Activated CD8-positive, alpha-beta T cell treated with anti-CD3 and anti-CD28 coated beads for 36 hours (primary cell): ENCODE measurements around the gene SRBD1. TPM values are rescaled to one million over a fixed set of nuclear protein-coding genes. Genes with fewer than 3 reads are reported as not detected.

Experiments used
- ATAC-seq: fragments of 200-7000 bp; cut with Tn5 transposase; one replicate; pipeline ENCODE4 v1.10.0; 2021; ENCODE audit warnings: mild to moderate bottlenecking, moderate library complexity
- CTCF ChIA-PET: fragments of 350-600 bp; sonication (Branson Sonifier 250); formaldehyde crosslinking; loops from one replicate; lab custom pipeline; 2021; ENCODE audit warnings: antibody characterized with exemption; lab: Charles Lee
- POLR2A ChIA-PET: fragments of 350-600 bp; sonication (Branson Sonifier 250); formaldehyde crosslinking; loops from one replicate; lab custom pipeline; 2021; ENCODE audit warnings: antibody characterized with exemption; lab: Charles Lee
- DNase-seq: peaks from one replicate; pipeline ENCODE4 v3.0.0-alpha.2; 2020
- H3K27ac Mint-ChIP-seq: one replicate; pipeline ENCODE4 v1.8.0; 2021; ENCODE audit warnings: mild to moderate bottlenecking, mixed read lengths
- H3K27me3 Mint-ChIP-seq: one replicate; pipeline ENCODE4 v1.8.0; 2021; ENCODE audit warnings: mixed read lengths
- H3K36me3 Mint-ChIP-seq: one replicate; pipeline ENCODE4 v1.8.0; 2021; ENCODE audit warnings: low read depth, mixed read lengths
- H3K4me1 Mint-ChIP-seq: one replicate; pipeline ENCODE4 v1.8.0; 2021; ENCODE audit warnings: low read depth, mixed read lengths
- H3K4me3 Mint-ChIP-seq: one replicate; pipeline ENCODE4 v1.8.0; 2021; ENCODE audit warnings: mild to moderate bottlenecking, moderate library complexity, mixed read lengths
- H3K9me3 Mint-ChIP-seq: one replicate; pipeline ENCODE4 v1.8.0; 2021; ENCODE audit warnings: mixed read lengths
- intact Hi-C: fragments of 100-400 bp; cut with micrococcal nuclease; formaldehyde crosslinking; loops from one replicate; pipeline ENCODE4 v1.10.0; 2022
- total RNA-seq, 2 experiments: library from RNA; stranded (reverse); gene quantifications; one replicate each; pipeline ENCODE4 v1.2.3, GENCODE V29; 2021
- TF ChIP-seq, protein P1 (sequence below): fragments of 200-600 bp; IDR thresholded peaks from one replicate; pipeline ENCODE4 v1.8.0; 2022; ENCODE audit warnings: antibody characterized with exemption, mild to moderate bottlenecking

Gene SRBD1
- total RNA-seq, 2 experiments from 2014 or later, result 14.8 to 21.7 TPM

DNA sequence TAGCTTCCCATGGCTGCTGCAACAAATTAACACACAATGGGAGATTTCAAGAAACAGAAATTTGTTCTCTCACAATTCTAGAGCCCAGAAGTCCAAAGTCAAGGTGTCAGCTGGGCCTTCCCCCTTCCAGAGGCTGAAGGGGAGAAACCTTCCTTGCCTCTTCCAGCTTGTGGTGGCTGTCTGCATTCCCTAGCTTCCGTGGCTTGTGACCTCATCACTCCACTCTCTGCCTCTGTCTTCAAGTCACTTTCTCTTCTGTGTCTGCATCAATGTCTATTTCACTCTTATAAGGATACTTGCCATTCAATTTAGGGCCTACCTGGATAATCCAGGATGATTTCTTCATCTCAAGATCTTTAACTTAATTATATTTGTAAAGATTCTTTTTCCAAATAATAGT, 16.8 kb upstream of the SRBD1 start:
- CTCF ChIA-PET, result interaction anchor here (0.9 to 1.5 kb wide), 3 partner anchors 10 to 308 kb away, joined by 3 to 4 read pairs (median 3); no protein-coding TSS in a partner anchor
- Mint-ChIP-seq H3K27me3 (peaks cover 16% of the 10 kb centered on the region), H3K4me1 (no peaks in the 10 kb centered on the region), H3K36me3 (no peaks in the 10 kb centered on the region), H3K27ac (no peak overlapping the region), H3K9me3 (no peaks in the 10 kb centered on the region), H3K4me3 (no peak overlapping the region)
- intact Hi-C loops, result no loop called here
- TF ChIP-seq, protein P1, sequence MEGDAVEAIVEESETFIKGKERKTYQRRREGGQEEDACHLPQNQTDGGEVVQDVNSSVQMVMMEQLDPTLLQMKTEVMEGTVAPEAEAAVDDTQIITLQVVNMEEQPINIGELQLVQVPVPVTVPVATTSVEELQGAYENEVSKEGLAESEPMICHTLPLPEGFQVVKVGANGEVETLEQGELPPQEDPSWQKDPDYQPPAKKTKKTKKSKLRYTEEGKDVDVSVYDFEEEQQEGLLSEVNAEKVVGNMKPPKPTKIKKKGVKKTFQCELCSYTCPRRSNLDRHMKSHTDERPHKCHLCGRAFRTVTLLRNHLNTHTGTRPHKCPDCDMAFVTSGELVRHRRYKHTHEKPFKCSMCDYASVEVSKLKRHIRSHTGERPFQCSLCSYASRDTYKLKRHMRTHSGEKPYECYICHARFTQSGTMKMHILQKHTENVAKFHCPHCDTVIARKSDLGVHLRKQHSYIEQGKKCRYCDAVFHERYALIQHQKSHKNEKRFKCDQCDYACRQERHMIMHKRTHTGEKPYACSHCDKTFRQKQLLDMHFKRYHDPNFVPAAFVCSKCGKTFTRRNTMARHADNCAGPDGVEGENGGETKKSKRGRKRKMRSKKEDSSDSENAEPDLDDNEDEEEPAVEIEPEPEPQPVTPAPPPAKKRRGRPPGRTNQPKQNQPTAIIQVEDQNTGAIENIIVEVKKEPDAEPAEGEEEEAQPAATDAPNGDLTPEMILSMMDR, result no peak
- ATAC-seq (no peak), DNase-seq (no peak)
- POLR2A ChIA-PET, result no interaction called here

DNA sequence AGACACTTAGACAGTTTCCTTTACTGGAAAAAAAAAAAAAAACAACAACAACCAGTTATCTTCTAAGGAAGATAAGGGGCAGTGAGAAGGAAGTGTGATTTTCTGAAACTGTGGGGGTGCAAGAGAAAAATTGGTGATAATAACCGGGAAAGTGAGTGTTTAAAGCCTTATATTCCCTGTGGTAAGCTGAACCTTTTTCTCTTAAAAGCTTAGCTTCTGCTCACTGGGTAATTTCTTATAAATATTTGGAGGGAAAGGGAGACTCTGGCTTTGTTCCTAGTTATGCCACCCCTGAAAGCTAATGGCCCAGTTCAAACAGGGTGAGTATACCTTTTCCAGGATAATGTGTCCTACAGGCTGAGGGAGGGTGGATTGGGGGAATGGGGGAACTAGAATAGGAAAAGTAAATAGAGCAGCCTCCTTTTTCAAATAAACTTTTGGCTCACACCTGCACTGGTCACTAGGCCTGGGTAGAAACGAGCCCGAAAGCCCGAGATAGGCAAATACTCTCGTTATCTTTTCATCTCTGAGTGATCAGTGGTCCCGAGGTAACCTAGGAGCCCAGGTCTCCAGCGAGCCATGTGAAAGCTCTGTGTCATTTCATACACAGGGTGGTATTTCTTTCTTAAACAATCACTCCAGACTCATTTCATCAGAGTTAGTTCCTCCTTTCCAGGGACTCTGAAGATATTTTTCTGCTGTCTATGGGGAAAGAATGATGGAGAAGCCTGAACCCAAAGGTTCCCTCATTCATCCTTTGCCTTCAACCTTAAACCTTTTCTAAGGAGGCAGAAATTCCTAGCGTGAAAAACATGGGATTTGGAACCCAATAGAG, 15.5 kb upstream of the SRBD1 start:
- H3K4me3 Mint-ChIP-seq, result no peak overlapping the region
- intact Hi-C loops, result no loop called here
- ATAC-seq (no peak), DNase-seq (no peak)
- no peaks in the 10 kb centered on the region for H3K4me1 Mint-ChIP-seq
- no peaks in the 10 kb centered on the region for H3K36me3 Mint-ChIP-seq
- ChIA-PET POLR2A (interaction anchor here (0.7 to 1.5 kb wide), 2 partner anchors 24 to 1498 kb away, joined by 3 read pairs; no protein-coding TSS in a partner anchor), CTCF (interaction anchor here (0.9 to 1.5 kb wide), 4 partner anchors 9 to 309 kb away, joined by 3 to 5 read pairs (median 4); no protein-coding TSS in a partner anchor)
- no peak overlapping the region for H3K27ac Mint-ChIP-seq
- TF ChIP-seq, protein P1, result no peak
- no peaks in the 10 kb centered on the region for H3K9me3 Mint-ChIP-seq
- peaks cover 17% of the 10 kb centered on the region for H3K27me3 Mint-ChIP-seq

DNA sequence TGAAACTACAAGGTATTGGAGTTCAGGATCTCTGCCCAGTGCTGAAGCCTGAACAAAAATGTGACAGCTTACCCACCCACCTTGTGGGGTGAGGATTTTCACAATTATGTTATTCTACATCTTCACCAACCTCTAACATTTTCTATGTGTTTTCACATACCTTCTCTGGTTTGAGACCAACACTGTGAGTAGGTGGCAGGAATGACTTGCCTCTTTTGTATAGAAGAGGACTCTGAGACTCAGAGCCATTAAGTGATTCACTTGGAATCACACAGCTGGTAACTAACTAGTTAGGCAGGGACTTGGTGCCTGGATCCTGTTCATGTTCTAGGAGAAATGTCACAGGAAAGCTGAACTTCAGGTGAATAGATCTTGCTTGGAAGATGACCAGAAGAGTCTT, 14.8 kb upstream of the SRBD1 start:
- DNase-seq (no peak), ATAC-seq (no peak)
- H3K27me3 Mint-ChIP-seq, result peaks cover 14% of the 10 kb centered on the region
- CTCF ChIA-PET, result interaction anchor here (1.5 kb wide), 1 partner anchor 153 kb away, joined by 5 read pairs; no protein-coding TSS in a partner anchor
- no peak overlapping the region for H3K4me3 Mint-ChIP-seq
- H3K9me3 Mint-ChIP-seq, result no peaks in the 10 kb centered on the region
- H3K36me3 Mint-ChIP-seq, result no peaks in the 10 kb centered on the region
- intact Hi-C loops, result no loop called here
- TF ChIP-seq, protein P1, result no peak
- POLR2A ChIA-PET, result interaction anchor here (0.7 to 1.5 kb wide), 2 partner anchors 25 to 1499 kb away, joined by 3 read pairs; no protein-coding TSS in a partner anchor
- H3K27ac Mint-ChIP-seq, result no peak overlapping the region
- H3K4me1 Mint-ChIP-seq, result no peaks in the 10 kb centered on the region

DNA sequence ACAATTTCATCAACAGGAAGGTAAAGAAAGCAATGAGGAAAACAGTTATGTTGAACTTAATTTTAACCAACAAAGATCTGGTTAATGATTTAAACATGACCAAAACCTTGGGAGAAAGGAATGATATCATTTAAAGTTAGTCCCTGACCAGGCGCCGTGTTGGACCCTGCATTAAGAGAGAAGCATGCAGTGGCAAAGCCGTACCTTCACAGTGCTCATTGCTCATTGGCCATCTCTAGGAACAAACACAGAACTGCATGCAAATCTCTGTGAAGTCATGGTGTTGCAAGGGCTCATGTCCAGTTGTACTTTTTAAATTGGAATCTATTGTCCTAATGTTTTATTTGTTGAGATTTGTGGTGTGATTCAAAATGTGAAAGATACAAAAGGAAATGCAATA, 12.0 kb upstream of the SRBD1 start:
- no peaks in the 10 kb centered on the region for H3K4me1 Mint-ChIP-seq
- no peak for DNase-seq

More for the DNA sequence above, 12.0 kb upstream of the SRBD1 start:
- CTCF ChIA-PET, result no interaction called here
- Mint-ChIP-seq H3K36me3 (no peaks in the 10 kb centered on the region), H3K4me3 (no peak overlapping the region), H3K27ac (no peak overlapping the region), H3K27me3 (peaks cover 14% of the 10 kb centered on the region), H3K9me3 (no peaks in the 10 kb centered on the region)
- TF ChIP-seq, protein P1, result no peak
- POLR2A ChIA-PET, result no interaction called here
- intact Hi-C loops, result no loop called here
- no peak for ATAC-seq
